ENCODE data around the gene WWP2. TPM values are rescaled to one million over a fixed set of nuclear protein-coding genes. Genes with fewer than 3 reads are reported as not detected.
"Not testable (repeated sequence)": the region's sequence is repeated elsewhere in the genome, so short reads cannot be mapped to it uniquely, and the experiment has no call there.

Gene WWP2
- total RNA-seq, 4 donors from 2014 or later: 24.8 to 43.0 (median 30.1) TPM

GRCh38 chr16:69747115-69747514, 15.0 kb upstream of the WWP2 start:
- no peak for TF ChIP-seq CTCF (IDR thresholded peaks at IDR 0.05)
- ATAC-seq (ENCODE audit: low FRiP score) (no peak), DNase-seq (ENCODE audit: low spot score) (no peak)

- DNase-seq (ENCODE audit: low spot score): no peak
- TF ChIP-seq CTCF (IDR thresholded peaks at IDR 0.05): no peak
- no peak for ATAC-seq (ENCODE audit: low FRiP score)
Measured at GRCh38 chr16:69748694-69749345, 13.3 kb upstream of the WWP2 start.

- no peak for TF ChIP-seq CTCF (IDR thresholded peaks at IDR 0.05)
- ATAC-seq (ENCODE audit: low FRiP score) (peak; percentile 21), DNase-seq (ENCODE audit: low spot score) (no peak)
Measured at GRCh38 chr16:69754143-69754468, 8.0 kb upstream of the WWP2 start.

GRCh38 chr16:69754469-69755310, 7.4 kb upstream of the WWP2 start, which contains the start of gene NOB1:
TSS of gene NOB1 (minus strand) at chr16:69754926. CDS start at chr16:69754910, 16 bp downstream.
- DNase-seq (ENCODE audit: low spot score) (peak; percentile 72), ATAC-seq (ENCODE audit: low FRiP score) (peak; percentile 98)
- TF ChIP-seq CTCF (IDR thresholded peaks at IDR 0.05): peak in 2 of 3 donors; percentile 95 to 97

GRCh38 chr16:69756705-69757104, 5.4 kb upstream of the WWP2 start:
- no peak for TF ChIP-seq CTCF (IDR thresholded peaks at IDR 0.05)
- ATAC-seq (ENCODE audit: low FRiP score) (no peak), DNase-seq (ENCODE audit: low spot score) (no peak)

GRCh38 chr16:69757375-69757774, 4.8 kb upstream of the WWP2 start:
- DNase-seq (ENCODE audit: low spot score); ATAC-seq (ENCODE audit: low FRiP score): not testable (repeated sequence)

- TF ChIP-seq CTCF (IDR thresholded peaks at IDR 0.05): no peak
- peak; percentile 60 for ATAC-seq (ENCODE audit: low FRiP score)
- DNase-seq (ENCODE audit: low spot score): no peak
Measured at GRCh38 chr16:69762814-69763598, 874 bp downstream of the WWP2 start.

Measured in omental fat pad (tissue), 4 donors.